ENCODE measurements around the gene FIS1. TPM values are rescaled to one million over a fixed set of nuclear protein-coding genes. Genes with fewer than 3 reads are reported as not detected.
A peak's percentile ranks its signal among the peaks of the same experiment; 100 is the strongest.
"Not testable (repeated sequence)": the region's sequence is repeated elsewhere in the genome, so short reads cannot be mapped to it uniquely, and the experiment has no call there.

The FIS1 gene
- total RNA-seq (333 and 338 TPM in 2 replicates), polyA plus RNA-seq (266 and 283 TPM in 2 replicates)

- H3K27ac ChIP-seq = peak within 1 kb of the TSS; percentile 92
- peak; percentile 92 to 96 for DNase-seq (ENCODE audit: low read depth in 1 of 2, low spot score in 1 of 2)
- no peaks in the 10 kb centered on the region for H3K27me3 ChIP-seq
- peaks cover 10% of the 10 kb centered on the region for H3K4me1 ChIP-seq (ENCODE audit: low read depth)
- peak within 1 kb of the TSS; percentile 81 for H3K4me3 ChIP-seq
- peak; percentile 90 for TF ChIP-seq CTCF (IDR thresholded peaks at IDR 0.05; ENCODE audit: low read depth, low read length)
- no peaks in the 10 kb centered on the region for H3K9me3 ChIP-seq (ENCODE audit: low read depth)
- H3K36me3 ChIP-seq = peaks cover 8% of the 10 kb centered on the region
Measured at GRCh38 chr7:101244375-101245146, at the start of gene FIS1. Gene FIS1, minus strand, starts transcription at chr7:101245081. Its CDS starts 77 bp downstream, at chr7:101245004.

- Histone ChIP-seq H3K4me3 (no peak overlapping the region), H3K9me3 (ENCODE audit: low read depth) (no peaks in the 10 kb centered on the region), H3K4me1 (ENCODE audit: low read depth) (no peaks in the 10 kb centered on the region), H3K36me3 (no peaks in the 10 kb centered on the region), H3K27ac (no peak overlapping the region), H3K27me3 (peaks cover 46% of the 10 kb centered on the region)
- TF ChIP-seq CTCF (IDR thresholded peaks at IDR 0.05; ENCODE audit: low read depth, low read length) = no peak
- no peak for DNase-seq (ENCODE audit: low read depth in 1 of 2, low spot score in 1 of 2)
Measured at GRCh38 chr7:101294039-101294831, 49.4 kb upstream of the FIS1 start.

- not testable (repeated sequence) for H3K27ac ChIP-seq; H3K4me1 ChIP-seq (ENCODE audit: low read depth); H3K4me3 ChIP-seq; DNase-seq (ENCODE audit: low read depth in 1 of 2, low spot score in 1 of 2); H3K36me3 ChIP-seq; H3K9me3 ChIP-seq (ENCODE audit: low read depth)
- H3K27me3 ChIP-seq = peaks cover 42% of the 10 kb centered on the region
Measured at GRCh38 chr7:101293069-101294021, 48.5 kb upstream of the FIS1 start.

- H3K27me3 ChIP-seq = peaks cover 39% of the 10 kb centered on the region
- H3K9me3 ChIP-seq (ENCODE audit: low read depth); H3K36me3 ChIP-seq; H3K27ac ChIP-seq; H3K4me3 ChIP-seq; H3K4me1 ChIP-seq (ENCODE audit: low read depth); DNase-seq (ENCODE audit: low read depth in 1 of 2, low spot score in 1 of 2): not testable (repeated sequence)
Measured at GRCh38 chr7:101292566-101292965, 47.7 kb upstream of the FIS1 start.

GRCh38 chr7:101290186-101291037 is 45.5 kb upstream of the FIS1 start:
- H3K4me3 ChIP-seq; H3K4me1 ChIP-seq (ENCODE audit: low read depth); H3K9me3 ChIP-seq (ENCODE audit: low read depth); H3K36me3 ChIP-seq; H3K27ac ChIP-seq: not testable (repeated sequence)
- H3K27me3 ChIP-seq = peaks cover 39% of the 10 kb centered on the region
- peak; percentile 62 for TF ChIP-seq CTCF (IDR thresholded peaks at IDR 0.05; ENCODE audit: low read depth, low read length)
- peak; percentile 48 to 59 for DNase-seq (ENCODE audit: low read depth in 1 of 2, low spot score in 1 of 2)

- not testable (repeated sequence) for H3K4me3 ChIP-seq; H3K27ac ChIP-seq; H3K4me1 ChIP-seq (ENCODE audit: low read depth); H3K9me3 ChIP-seq (ENCODE audit: low read depth); DNase-seq (ENCODE audit: low read depth in 1 of 2, low spot score in 1 of 2); H3K36me3 ChIP-seq
- H3K27me3 ChIP-seq = peaks cover 34% of the 10 kb centered on the region
Measured at GRCh38 chr7:101289687-101290086, 44.8 kb upstream of the FIS1 start.

All from cardiac muscle cell (in vitro differentiated cells and primary cell).